Keratinocyte (primary cell): ENCODE results near the gene LRRC27.

ENCODE experiments used
- CTCF ChIP-seq, 3 experiments: IDR thresholded peaks in 1 of 3; conservative IDR thresholded peaks in 1 of 3; optimal IDR thresholded peaks in 1 of 3; 2 replicates in 2 of 3; 3 replicates in 1 of 3; pipeline versions ENCODE3 to v1.5.1; 2011; ENCODE audit warnings: low read length in 3 of 3, mild to moderate bottlenecking in 3 of 3, moderate library complexity in 2 of 3, control low read depth in 1 of 3, inconsistent platforms in 1 of 3; ENCODE audit not compliant: insufficient read depth in 2 of 3; ENCODE audit errors: extremely low read depth in 1 of 3
- EZH2 ChIP-seq: IDR thresholded peaks from one replicate; pipeline ENCODE4 v1.6.1; 2012; ENCODE audit warnings: inconsistent platforms, mild to moderate bottlenecking, low read length, moderate library complexity

DNA sequence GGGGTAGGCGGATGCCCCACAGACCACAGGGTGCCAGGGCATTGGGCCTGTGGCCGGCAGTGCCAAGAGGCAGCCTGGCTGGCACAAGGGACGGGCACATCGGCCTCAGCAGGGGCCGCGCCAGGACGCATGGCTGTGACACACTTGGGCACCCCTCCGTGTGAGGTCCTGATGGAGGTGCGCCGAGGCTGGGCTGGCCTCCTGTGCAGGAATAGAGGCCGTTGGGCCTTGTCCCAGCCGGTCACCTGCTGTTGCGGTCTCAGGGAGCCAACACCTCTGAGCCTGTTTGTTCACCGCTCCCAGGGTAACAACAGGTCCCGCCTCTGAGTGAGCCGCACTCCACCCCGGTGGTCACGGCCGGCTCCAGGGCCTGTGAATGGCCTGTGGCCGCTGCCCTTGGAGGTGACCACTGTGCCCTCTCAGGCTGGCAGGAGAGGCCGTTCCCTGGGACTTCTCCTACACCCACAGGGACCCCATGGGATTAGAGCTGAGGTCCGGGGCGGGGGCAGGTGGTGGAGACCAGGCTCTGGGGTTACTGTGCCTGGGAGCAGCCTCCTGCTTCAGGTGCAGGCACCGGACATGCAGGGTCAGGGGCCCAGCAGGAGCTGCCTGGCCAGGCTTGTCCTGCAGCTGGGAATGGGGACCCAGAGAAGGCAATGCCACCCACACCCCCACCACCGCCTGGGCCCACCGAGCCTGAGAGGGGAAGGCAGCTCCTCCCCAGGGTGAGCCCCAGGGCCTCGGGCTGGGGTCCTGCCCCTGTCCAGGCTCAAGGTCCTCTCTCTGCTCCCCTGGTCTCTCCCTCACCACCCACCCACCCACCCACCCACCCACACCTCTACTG, 77.1 kb downstream of the LRRC27 start:
- no peak for TF ChIP-seq CTCF (optimal IDR thresholded peaks at IDR 0.05 in 1 of 3, IDR thresholded peaks at IDR 0.05 in 1 of 3, conservative IDR thresholded peaks at IDR 0.05 in 1 of 3; ENCODE audit: extremely low read depth in 1 of 3, insufficient read depth in 2 of 3, low read length in 3 of 3)
- TF ChIP-seq EZH2: no peak
